ENCODE data around the gene SLC7A6OS.

Gene SLC7A6OS

GRCh38 chr16:68345351-68345810, 34.6 kb upstream of the SLC7A6OS start:
- in situ Hi-C loops (cut with MboI; ENCODE audit: low sequenced_read_pairs): no loop called here

- in situ Hi-C loops (cut with MboI; ENCODE audit: low sequenced_read_pairs): no loop called here
Observed at GRCh38 chr16:68344252-68344651, 33.5 kb upstream of the SLC7A6OS start.

- in situ Hi-C loops (cut with MboI; ENCODE audit: low sequenced_read_pairs): no loop called here
Observed at GRCh38 chr16:68343137-68343536, 32.4 kb upstream of the SLC7A6OS start.

- in situ Hi-C loops (cut with MboI; ENCODE audit: low sequenced_read_pairs): no loop called here
Observed at GRCh38 chr16:68342620-68343019, 31.9 kb upstream of the SLC7A6OS start.

- in situ Hi-C loops (cut with MboI; ENCODE audit: low sequenced_read_pairs): no loop called here
Observed at GRCh38 chr16:68339214-68339613, 28.5 kb upstream of the SLC7A6OS start.

GRCh38 chr16:68338326-68339119, 27.8 kb upstream of the SLC7A6OS start:
- in situ Hi-C loops (cut with MboI; ENCODE audit: low sequenced_read_pairs): no loop called here

- in situ Hi-C loops (cut with MboI; ENCODE audit: low sequenced_read_pairs): no loop called here
Observed at GRCh38 chr16:68335175-68335574, 24.4 kb upstream of the SLC7A6OS start.

GRCh38 chr16:68332411-68333121, 21.8 kb upstream of the SLC7A6OS start:
- in situ Hi-C loops (cut with MboI; ENCODE audit: low sequenced_read_pairs): no loop called here

- in situ Hi-C loops (cut with MboI; ENCODE audit: low sequenced_read_pairs): no loop called here
Observed at GRCh38 chr16:68331879-68332410, 21.2 kb upstream of the SLC7A6OS start.

GRCh38 chr16:68328860-68329390, 18.2 kb upstream of the SLC7A6OS start:
- in situ Hi-C loops (cut with MboI; ENCODE audit: low sequenced_read_pairs): loop anchor here (5.0 kb wide), 1 partner anchor 72 kb away; no protein-coding TSS in a partner anchor

GRCh38 chr16:68328151-68328859, 17.6 kb upstream of the SLC7A6OS start:
- in situ Hi-C loops (cut with MboI; ENCODE audit: low sequenced_read_pairs): loop anchor here (5.0 kb wide), 1 partner anchor 71 kb away; no protein-coding TSS in a partner anchor

- in situ Hi-C loops (cut with MboI; ENCODE audit: low sequenced_read_pairs): loop anchor here (5.0 kb wide), 1 partner anchor 68 kb away; no protein-coding TSS in a partner anchor
Observed at GRCh38 chr16:68324780-68325357, 14.1 kb upstream of the SLC7A6OS start.

GRCh38 chr16:68324336-68324735, 13.6 kb upstream of the SLC7A6OS start:
- in situ Hi-C loops (cut with MboI; ENCODE audit: low sequenced_read_pairs): no loop called here

- in situ Hi-C loops (cut with MboI; ENCODE audit: low sequenced_read_pairs): no loop called here
Observed at GRCh38 chr16:68319185-68319908, 8.6 kb upstream of the SLC7A6OS start.

GRCh38 chr16:68313116-68313515, 2.4 kb upstream of the SLC7A6OS start:
- in situ Hi-C loops (cut with MboI; ENCODE audit: low sequenced_read_pairs): no loop called here

- in situ Hi-C loops (cut with MboI; ENCODE audit: low sequenced_read_pairs): no loop called here
Observed at GRCh38 chr16:68310437-68310773, 341 bp downstream of the SLC7A6OS start.

GRCh38 chr16:68309799-68310198, 947 bp downstream of the SLC7A6OS start:
- in situ Hi-C loops (cut with MboI; ENCODE audit: low sequenced_read_pairs): no loop called here

- in situ Hi-C loops (cut with MboI; ENCODE audit: low sequenced_read_pairs): no loop called here
Observed at GRCh38 chr16:68306633-68307032, 4.1 kb downstream of the SLC7A6OS start.

- in situ Hi-C loops (cut with MboI; ENCODE audit: low sequenced_read_pairs): no loop called here
Observed at GRCh38 chr16:68300734-68301459, 9.8 kb downstream of the SLC7A6OS start.

Measured in HL-60/S4 (cell line).